A549 (cell line): ENCODE results near the gene RPL41. TPM values are rescaled to one million over a fixed set of nuclear protein-coding genes. Genes with fewer than 3 reads are reported as not detected.

Experiments
- ATAC-seq, 2 experiments: fragments of 200-7000 bp in 1 of 2; fragments of >200 bp in 1 of 2; cut with Nextera tagmentation in 1 of 2; cut with Tn5 transposase in 1 of 2; 3 replicates each; pipeline versions ENCODE4 v1.8.0 to v1.9.1; 2018 to 2020; ENCODE audit warnings: mild to moderate bottlenecking in 1 of 2, moderate library complexity in 1 of 2
- CTCF ChIA-PET: fragments of 300-600 bp; sonication (Branson Sonifier 250); formaldehyde crosslinking; extraction: SDS; loops from one replicate; lab custom pipeline; 2021; ENCODE audit warnings: antibody characterized with exemption, inconsistent platforms; lab: Yijun Ruan, JAX
- POLR2A ChIA-PET: fragments of 350-600 bp; formaldehyde crosslinking; extraction: SDS; loops from one replicate; lab custom pipeline; 2021; ENCODE audit warnings: antibody characterized with exemption, inconsistent platforms; lab: Yijun Ruan, JAX
- DNase-seq, 2 experiments: peaks; one replicate each; pipeline versions ENCODE4 v3.0.0 to v3.0.0-alpha.2; 2011 to 2016; ENCODE audit warnings: low read depth in 1 of 2, low spot score in 1 of 2
- FAIRE-seq: peaks from 2 replicates; lab custom pipeline; 2011; peaks lifted over from hg19 to GRCh38; lab: Jason Lieb, UNC
- H3K27ac ChIP-seq, 2 experiments: fragments of >200 bp; sonication (Bioruptor Twin); formaldehyde crosslinking; 3 replicates each; pipeline ENCODE4 v1.5.1; 2016 to 2017
- H3K4me1 ChIP-seq: fragments of >200 bp; sonication (Bioruptor Twin); formaldehyde crosslinking; 3 replicates; pipeline ENCODE4 v1.6.1; 2016
- H3K4me2 ChIP-seq: fragments of >200 bp; sonication (Bioruptor Twin); formaldehyde crosslinking; 3 replicates; pipeline ENCODE4 v1.6.1; 2016
- H3K4me3 ChIP-seq: fragments of >200 bp; sonication (Bioruptor Twin); formaldehyde crosslinking; 3 replicates; pipeline ENCODE4 v1.5.1; 2016
- H3K9me3 ChIP-seq: fragments of >200 bp; sonication (Bioruptor Twin); formaldehyde crosslinking; 3 replicates; pipeline ENCODE4 v1.6.1; 2016
- ATOH8 ChIP-seq: fragments of 250-450 bp; sonication (Bioruptor Pico); IDR thresholded peaks from 2 replicates; pipeline ENCODE4 v1.5.0; 2020; ENCODE audit warnings: low read depth, mild to moderate bottlenecking, moderate library complexity
- BCL3 ChIP-seq: fragments of >200 bp; sonication (Bioruptor Twin); formaldehyde crosslinking; IDR thresholded peaks from 3 replicates; pipeline ENCODE4 v1.6.1; 2016
- BHLHE40 ChIP-seq: IDR thresholded peaks from 2 replicates; pipeline ENCODE4 v1.6.1; 2012; ENCODE audit warnings: low read depth, low read length, inconsistent platforms
- CBX2 ChIP-seq: fragments of 200-600 bp; sonication (generic); IDR thresholded peaks from 2 replicates; pipeline ENCODE4 v1.6.1; 2016; ENCODE audit warnings: low read depth, mild to moderate bottlenecking, borderline replicate concordance
- CHD2 ChIP-seq: fragments of 150-350 bp; IDR thresholded peaks from 2 replicates; pipeline ENCODE4 v1.6.1; 2014; ENCODE audit warnings: low read length; ENCODE audit not compliant: partially characterized antibody
- E2F6 ChIP-seq: IDR thresholded peaks from 2 replicates; pipeline ENCODE4 v1.6.1; 2012; ENCODE audit warnings: low read depth, borderline replicate concordance
- EHMT2 ChIP-seq: fragments of 200-600 bp; sonication (generic); IDR thresholded peaks from 2 replicates; pipeline ENCODE4 v1.6.1; 2016; ENCODE audit warnings: antibody characterized with exemption, low read depth, mild to moderate bottlenecking, moderate library complexity
- ELK1 ChIP-seq: fragments of 150-350 bp; IDR thresholded peaks from 2 replicates; pipeline ENCODE4 v1.6.1; 2014; ENCODE audit warnings: low read depth, mild to moderate bottlenecking, low read length
- FOSB ChIP-seq: fragments of 250-450 bp; sonication (Bioruptor Pico); IDR thresholded peaks from 2 replicates; pipeline ENCODE4 v1.5.0; 2020; ENCODE audit warnings: mild to moderate bottlenecking, moderate library complexity
- FOSL2 ChIP-seq, 2 experiments: fragments of 450-650 bp in 1 of 2; fragments of >200 bp in 1 of 2; sonication (Bioruptor Twin) in 1 of 2; formaldehyde crosslinking; IDR thresholded peaks; 2 replicates each; pipeline versions ENCODE4 v1.5.0 to v1.6.1; 2016 to 2020; ENCODE audit warnings: mild to moderate bottlenecking in 1 of 2, moderate library complexity in 1 of 2
- FOXS1 ChIP-seq: fragments of 250-450 bp; sonication (Bioruptor Pico); IDR thresholded peaks from 2 replicates; pipeline ENCODE4 v1.5.0; 2020; ENCODE audit warnings: mild to moderate bottlenecking, moderate library complexity
- HDAC2 ChIP-seq: fragments of 200-600 bp; sonication (generic); IDR thresholded peaks from 2 replicates; pipeline ENCODE4 v1.6.1; 2016
- HES2 ChIP-seq: fragments of >200 bp; sonication (Bioruptor Twin); formaldehyde crosslinking; IDR thresholded peaks from 2 replicates; pipeline ENCODE4 v1.6.1; 2016
- HEYL ChIP-seq: fragments of 250-450 bp; sonication (Bioruptor Pico); IDR thresholded peaks from 2 replicates; pipeline ENCODE4 v1.8.0; 2021; ENCODE audit warnings: mild to moderate bottlenecking, moderate library complexity
- HOXA7 ChIP-seq: fragments of 250-450 bp; sonication (Bioruptor Pico); IDR thresholded peaks from 2 replicates; pipeline ENCODE4 v1.5.0; 2020; ENCODE audit warnings: mild to moderate bottlenecking, moderate library complexity
- HOXB5 ChIP-seq: fragments of 250-450 bp; sonication (Bioruptor Pico); IDR thresholded peaks from 2 replicates; pipeline ENCODE4 v1.5.0; 2020; ENCODE audit warnings: mild to moderate bottlenecking, moderate library complexity
- JUN ChIP-seq, 2 experiments: fragments of >200 bp; sonication (Bioruptor Twin); formaldehyde crosslinking; IDR thresholded peaks; 2 replicates in 1 of 2; 3 replicates in 1 of 2; pipeline ENCODE4 v1.6.1; 2016 to 2017
- KDM5A ChIP-seq: fragments of 200-600 bp; sonication (generic); IDR thresholded peaks from 2 replicates; pipeline ENCODE4 v1.6.1; 2016; ENCODE audit warnings: antibody characterized with exemption, mild to moderate bottlenecking
- MAX ChIP-seq: IDR thresholded peaks from 2 replicates; pipeline ENCODE4 v1.6.1; 2012
- MYC ChIP-seq: IDR thresholded peaks from 2 replicates; pipeline ENCODE4 v1.6.1; 2012; ENCODE audit warnings: mild to moderate bottlenecking, inconsistent platforms, low read length, improper control_type of control experiment, borderline replicate concordance
- NFE2L2 ChIP-seq: fragments of 150-350 bp; conservative IDR thresholded peaks from 2 replicates; pipeline ENCODE4 v1.6.1; 2014; ENCODE audit warnings: low read length
- NPAS2 ChIP-seq: fragments of 250-450 bp; sonication (Bioruptor Pico); IDR thresholded peaks from 2 replicates; pipeline ENCODE4 v1.8.0; 2022; ENCODE audit warnings: mild to moderate bottlenecking, moderate library complexity, borderline replicate concordance
- PBX3 ChIP-seq: IDR thresholded peaks from 2 replicates; pipeline ENCODE4 v1.6.1; 2012
- POLR2A ChIP-seq: IDR thresholded peaks from 2 replicates; pipeline ENCODE4 v1.6.1; 2012; ENCODE audit warnings: mild to moderate bottlenecking, low read length
- POLR2AphosphoS2 ChIP-seq: conservative IDR thresholded peaks from 2 replicates; pipeline ENCODE4 v1.6.1; 2012; ENCODE audit warnings: low read length, improper control_type of control experiment, inconsistent platforms
- RAD21 ChIP-seq, 2 experiments: fragments of >200 bp in 1 of 2; sonication (Bioruptor Twin) in 1 of 2; formaldehyde crosslinking in 1 of 2; IDR thresholded peaks in 1 of 2; conservative IDR thresholded peaks in 1 of 2; 2 replicates in 1 of 2; 3 replicates in 1 of 2; pipeline ENCODE4 v1.6.1; 2012 to 2018; ENCODE audit warnings: inconsistent platforms in 1 of 2
- RFX5 ChIP-seq: fragments of 450-650 bp; IDR thresholded peaks from 2 replicates; pipeline ENCODE4 v1.7.1; 2014; ENCODE audit warnings: antibody characterized with exemption, mild to moderate bottlenecking, moderate library complexity
- SREBF2 ChIP-seq: fragments of 450-650 bp; IDR thresholded peaks from 2 replicates; pipeline ENCODE4 v1.6.1; 2014; ENCODE audit warnings: mild to moderate bottlenecking, moderate library complexity
- TFCP2L1 ChIP-seq: fragments of 250-450 bp; sonication (Bioruptor Pico); IDR thresholded peaks from 2 replicates; pipeline ENCODE4 v1.5.0; 2021; ENCODE audit warnings: mild to moderate bottlenecking
- TP53 ChIP-seq: fragments of 250-450 bp; sonication (Bioruptor Pico); IDR thresholded peaks from 2 replicates; pipeline ENCODE4 v1.5.0; 2021; ENCODE audit warnings: mild to moderate bottlenecking, moderate library complexity
- USF2 ChIP-seq: fragments of 450-650 bp; IDR thresholded peaks from 2 replicates; pipeline ENCODE4 v1.6.1; 2014; ENCODE audit warnings: antibody characterized with exemption
- ZFP36 ChIP-seq: fragments of 450-650 bp; IDR thresholded peaks from 2 replicates; pipeline ENCODE4 v1.6.1; 2014; ENCODE audit warnings: borderline replicate concordance; ENCODE audit not compliant: partially characterized antibody
- ZNF302 ChIP-seq: fragments of 250-450 bp; sonication (Bioruptor Pico); IDR thresholded peaks from 2 replicates; pipeline ENCODE4 v1.9.0; 2021; ENCODE audit warnings: inconsistent platforms, mild to moderate bottlenecking, moderate library complexity
- ZSCAN20 ChIP-seq: fragments of 250-450 bp; sonication (Bioruptor Pico); IDR thresholded peaks from 2 replicates; pipeline ENCODE4 v1.8.0; 2022; ENCODE audit warnings: mild to moderate bottlenecking, moderate library complexity
- WGBS: methylation state at CpG from one replicate; pipeline ENCODE4 v1.1.6; 2017; ENCODE audit errors: missing lambda C conversion rate; 5-methylcytosine and 5-hydroxymethylcytosine counted together
- polyA plus RNA-seq, 4 experiments: library from polyadenylated mRNA; depleted of rRNA in 3 of 4; stranded (reverse); fragments of >200 nt; fragmentation: RNase III in 1 of 4; extraction: RNeasy Plus Mini Kit Qiagen cat#74134 plus additional on column Dnase treatment in 1 of 4; gene quantifications; 2 replicates in 3 of 4; 3 replicates in 1 of 4; pipeline ENCODE4 v1.2.3, GENCODE V29; 2011 to 2017

Gene RPL41
- polyA plus RNA-seq, 2 of the 4 experiments (the other 2 are of a cell fraction) = 8,804 to 9,351 TPM

- peak overlapping the region; percentile 81 to 91 for H3K27ac ChIP-seq
- ATAC-seq = peak; percentile 48 to 57
- CTCF ChIA-PET = interaction anchor here (0.6 to 15.7 kb wide), 47 partner anchors 8 to 380 kb away, joined by 3 to 204 read pairs (median 5); partner anchors contain the start of genes ANKRD52, COQ10A, ESYT1 and MYL6B
- peaks cover 20% of the 10 kb centered on the region for H3K4me1 ChIP-seq
- peak overlapping the region; percentile 95 for H3K4me2 ChIP-seq
- H3K4me3 ChIP-seq = peak overlapping the region; percentile 71; the same call in 2 of the 3 replicates
- DNase-seq = peak; percentile 94 to 95
- FAIRE-seq = no peak
- WGBS = 0% methylated on average over 2 of the region's 2 CpGs
- no peaks in the 10 kb centered on the region for H3K9me3 ChIP-seq
- POLR2A ChIA-PET = interaction anchor here (3.4 to 5.5 kb wide), 3 partner anchors 9 to 70 kb away, joined by 36 to 77 read pairs (median 40); partner anchors contain the start of genes ESYT1, PA2G4 and SMARCC2
- peak; percentile 60 for TF ChIP-seq USF2
- no peak for TF ChIP-seq ZFP36
- TF ChIP-seq RAD21 (conservative IDR thresholded peaks at IDR 0.05 in 1 of 2, IDR thresholded peaks at IDR 0.05 in 1 of 2) = peak; percentile 84 to 92
- TF ChIP-seq MYC = peak; percentile 98
- TF ChIP-seq NFE2L2 = no peak
- TF ChIP-seq JUN (IDR thresholded peaks at IDR 0.05) = no peak
- no peak for TF ChIP-seq SREBF2
- no peak for TF ChIP-seq PBX3
- no peak for TF ChIP-seq RFX5
- TF ChIP-seq MAX = peak; percentile 98
- no peak for TF ChIP-seq E2F6
- no peak for TF ChIP-seq ELK1
- TF ChIP-seq FOSL2 (IDR thresholded peaks at IDR 0.05) = no peak
- TF ChIP-seq FOSL2 (CRISPR knock-in tag; IDR thresholded peaks at IDR 0.05) = no peak
- no peak for TF ChIP-seq ATOH8 (CRISPR knock-in tag)
- no peak for TF ChIP-seq CBX2
- no peak for TF ChIP-seq FOXS1 (CRISPR knock-in tag)
- no peak for TF ChIP-seq BCL3
- TF ChIP-seq HOXA7 (CRISPR knock-in tag) = no peak
- TF ChIP-seq TFCP2L1 = no peak
- no peak for TF ChIP-seq CHD2
- no peak for TF ChIP-seq ZSCAN20 (CRISPR knock-in tag)
- no peak for TF ChIP-seq HOXB5 (CRISPR knock-in tag)
- TF ChIP-seq HES2 = no peak
- TF ChIP-seq POLR2AphosphoS2 = no peak
- TF ChIP-seq BHLHE40 = no peak
- TF ChIP-seq HDAC2 = no peak
- no peak for TF ChIP-seq POLR2A
- TF ChIP-seq ZNF302 = no peak
- no peak for TF ChIP-seq EHMT2
- no peak for TF ChIP-seq FOSB (CRISPR knock-in tag)
- TF ChIP-seq NPAS2 (CRISPR knock-in tag) = no peak
- no peak for TF ChIP-seq KDM5A
- TF ChIP-seq TP53 = no peak
- no peak for TF ChIP-seq HEYL (CRISPR knock-in tag)
Observed at GRCh38 chr12:56119361-56119796, 2.9 kb downstream of the RPL41 start.
